ENCODE measurements around the gene BFSP1.

GRCh38 chr20:17500826-17501225 is 30.4 kb downstream of the BFSP1 start:
- TF ChIP-seq CTCF (IDR thresholded peaks at IDR 0.05) (no peak), POLR2A (IDR thresholded peaks at IDR 0.05) (no peak)
